ENCODE measurements around the gene OR51F2.
"Not testable (repeated sequence)": the region's sequence is repeated elsewhere in the genome, so short reads cannot be mapped to it uniquely, and the experiment has no call there.

OR51F2 gene, protein sequence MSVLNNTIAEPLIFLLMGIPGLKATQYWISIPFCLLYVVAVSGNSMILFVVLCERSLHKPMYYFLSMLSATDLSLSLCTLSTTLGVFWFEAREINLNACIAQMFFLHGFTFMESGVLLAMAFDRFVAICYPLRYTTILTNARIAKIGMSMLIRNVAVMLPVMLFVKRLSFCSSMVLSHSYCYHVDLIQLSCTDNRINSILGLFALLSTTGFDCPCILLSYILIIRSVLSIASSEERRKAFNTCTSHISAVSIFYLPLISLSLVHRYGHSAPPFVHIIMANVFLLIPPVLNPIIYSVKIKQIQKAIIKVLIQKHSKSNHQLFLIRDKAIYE

GRCh38 chr11:4821021-4821420 lies at the start of gene OR51F2:
Gene OR51F2, plus strand, starts transcription at chr11:4821321. Its CDS starts 101 bp downstream, at chr11:4821422.
- no peak for DNase-seq (ENCODE audit: low read depth)

GRCh38 chr11:4782454-4782853 lies 38.7 kb upstream of the OR51F2 start:
- DNase-seq (ENCODE audit: low read depth) = no peak

- no peak for DNase-seq (ENCODE audit: low read depth)
Measured at GRCh38 chr11:4797206-4797605, 23.9 kb upstream of the OR51F2 start.

- DNase-seq (ENCODE audit: low read depth) = no peak
Measured at GRCh38 chr11:4798427-4799183, 22.5 kb upstream of the OR51F2 start.

DNA sequence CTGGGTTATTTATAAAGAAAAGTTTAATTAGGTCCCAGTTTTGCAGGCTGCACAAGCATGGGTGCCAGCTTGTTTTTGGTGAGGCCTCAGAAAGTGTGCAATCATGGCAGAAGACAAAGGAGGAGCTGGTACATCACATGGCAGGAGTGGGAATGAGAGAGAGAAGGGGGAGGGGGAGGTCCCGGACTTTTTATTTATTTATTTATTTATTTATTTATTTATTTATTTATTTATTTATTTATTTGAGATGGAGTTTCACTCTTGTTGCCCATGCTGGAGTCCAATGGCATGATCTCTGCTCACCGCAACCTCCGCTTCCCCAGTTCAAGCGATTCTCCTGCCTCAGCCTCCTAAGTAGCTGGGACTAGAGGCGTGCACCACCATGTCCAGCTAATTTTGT lies 19.8 kb upstream of the OR51F2 start:
- not testable (repeated sequence) for DNase-seq (ENCODE audit: low read depth)

GRCh38 chr11:4804280-4804679 lies 16.8 kb upstream of the OR51F2 start, which contains the start of gene OR52R1:
Gene OR52R1, minus strand, starts transcription at chr11:4804380. Its CDS starts 0 bp downstream, at chr11:4804380.
- no peak for DNase-seq (ENCODE audit: low read depth)

GRCh38 chr11:4808476-4808875 lies 12.6 kb upstream of the OR51F2 start:
- DNase-seq (ENCODE audit: low read depth) = no peak

GRCh38 chr11:4809246-4809645 lies 11.9 kb upstream of the OR51F2 start:
- no peak for DNase-seq (ENCODE audit: low read depth)

- DNase-seq (ENCODE audit: low read depth) = no peak
Measured at GRCh38 chr11:4825132-4825531, 4.0 kb downstream of the OR51F2 start.

GRCh38 chr11:4826425-4826824 lies 5.3 kb downstream of the OR51F2 start:
- no peak for DNase-seq (ENCODE audit: low read depth)

DNA sequence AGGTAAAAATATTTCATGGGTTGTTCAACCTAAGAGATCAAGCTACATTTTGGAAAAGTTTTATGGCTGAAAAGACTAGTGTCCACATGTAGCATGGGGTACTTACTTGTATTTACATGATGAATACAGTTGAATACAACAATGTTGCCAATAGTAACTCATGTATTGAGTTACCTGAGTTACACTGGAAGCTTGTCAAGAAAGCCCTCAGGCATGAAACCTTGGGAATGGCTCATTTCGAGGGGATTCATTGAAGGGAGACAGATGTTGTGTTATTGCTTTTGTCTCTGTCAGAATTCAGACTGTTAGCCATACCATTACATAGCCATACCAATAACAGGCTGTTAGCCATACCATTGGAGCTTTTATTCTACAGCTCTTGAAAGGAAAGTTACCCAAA lies 9.2 kb downstream of the OR51F2 start:
- DNase-seq (ENCODE audit: low read depth) = no peak

DNA sequence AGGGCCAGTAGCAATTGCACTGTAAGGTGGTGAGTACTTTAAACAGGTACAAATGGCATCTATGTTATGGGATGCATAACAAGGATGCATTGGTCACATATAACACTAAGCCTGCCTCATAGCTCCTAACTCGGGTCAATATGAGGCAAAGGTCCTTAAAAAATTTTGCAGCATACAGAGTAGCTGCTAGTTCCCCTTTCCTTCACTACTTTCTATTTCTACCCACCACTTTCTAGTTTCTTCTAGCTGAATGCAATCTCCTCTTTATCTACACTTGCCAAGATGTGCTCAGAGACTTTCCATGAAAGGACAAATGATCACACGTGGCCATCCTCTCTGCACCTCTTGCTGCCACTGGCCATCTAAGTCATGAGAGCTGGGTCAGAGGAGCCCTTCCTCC lies 9.8 kb downstream of the OR51F2 start:
- DNase-seq (ENCODE audit: low read depth) = no peak

DNA sequence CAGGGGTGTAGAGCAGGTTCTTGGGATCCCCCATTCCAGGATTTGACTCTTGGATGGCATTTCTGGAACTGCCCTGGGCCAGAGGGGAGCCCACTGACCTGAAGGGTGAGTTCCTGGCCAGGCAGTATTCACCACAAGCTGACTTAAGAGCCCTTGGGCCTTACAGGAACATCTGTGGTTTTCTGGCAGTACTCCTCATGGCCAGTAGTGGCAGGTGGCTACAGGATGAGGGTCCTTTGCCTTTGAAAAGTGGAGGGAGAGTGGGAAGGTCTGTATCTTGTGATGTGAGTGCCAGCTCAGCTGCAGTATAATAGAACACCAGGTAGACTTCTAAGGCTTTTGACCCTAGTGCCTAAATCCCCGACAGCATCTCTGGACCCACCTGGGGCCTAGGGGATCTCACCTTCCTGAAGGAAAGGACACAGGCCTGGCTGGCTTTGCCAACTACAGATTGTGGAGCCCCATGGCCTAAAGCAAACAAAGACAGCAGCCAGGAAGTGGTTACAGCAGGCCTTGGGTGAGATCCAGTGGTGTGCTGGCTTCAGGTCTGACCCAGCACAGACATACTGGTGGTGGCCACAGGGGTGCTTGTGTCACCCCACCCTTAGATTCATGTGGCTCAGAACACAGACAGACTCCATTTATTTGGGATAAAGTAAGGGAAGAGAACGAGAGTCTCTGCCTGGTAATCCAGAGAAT lies 18.9 kb downstream of the OR51F2 start:
- no peak for DNase-seq (ENCODE audit: low read depth)

DNA sequence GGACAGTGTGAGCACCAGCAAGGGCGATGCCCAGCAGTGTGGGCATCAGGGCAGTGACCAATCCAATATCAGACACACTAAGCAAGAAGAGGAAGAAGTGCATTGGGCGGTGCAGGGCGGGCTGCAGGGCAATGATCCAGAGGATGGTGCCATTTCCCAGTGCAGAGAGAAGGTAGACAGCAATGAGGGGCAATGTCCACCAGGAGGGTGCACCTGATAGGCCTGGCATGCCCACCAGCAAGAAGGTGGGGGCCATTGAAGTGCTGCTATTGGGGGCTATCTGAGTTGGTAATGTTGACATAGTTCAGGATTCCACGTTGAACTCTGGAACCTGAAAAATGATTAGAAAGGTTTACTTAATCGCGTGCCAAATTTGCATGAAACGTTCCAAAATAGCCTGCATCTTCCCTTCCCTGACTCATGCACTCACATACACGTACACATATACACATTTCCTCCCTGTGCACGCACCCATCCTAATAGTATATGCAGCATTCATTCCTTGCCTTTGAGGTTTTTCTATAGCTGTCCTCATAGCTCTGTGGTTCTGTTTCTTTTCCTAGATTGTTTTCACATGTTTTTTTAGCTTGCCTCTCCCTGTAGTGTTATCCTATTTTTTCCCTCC lies 27.9 kb downstream of the OR51F2 start, which contains the start of gene OR51S1:
TSS of gene OR51S1 (minus strand) at position 301 of the 625 bp plus-strand sequence. CDS start at position 301, 0 bp downstream.
- no peak for DNase-seq (ENCODE audit: low read depth)

DNA sequence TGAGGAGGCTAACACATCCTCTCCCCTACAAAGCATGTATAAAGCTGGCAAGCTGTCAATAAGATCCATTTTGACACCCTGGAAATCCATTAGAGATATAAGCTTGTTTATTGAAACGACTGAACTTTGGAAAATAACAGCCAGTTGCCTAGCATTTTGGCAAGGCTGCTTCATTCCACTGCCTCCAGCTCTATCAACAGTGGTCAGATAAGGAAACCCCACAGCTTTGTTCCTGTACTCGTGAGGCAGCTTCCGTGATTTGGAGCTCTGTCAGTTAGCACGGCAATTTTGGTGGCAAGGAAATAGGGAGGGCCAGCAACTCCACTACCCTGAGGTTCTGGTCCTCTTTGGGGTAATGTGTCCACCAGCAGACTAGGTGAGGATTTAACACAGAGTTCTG lies 29.9 kb downstream of the OR51F2 start:
- DNase-seq (ENCODE audit: low read depth) = no peak

- DNase-seq (ENCODE audit: low read depth) = not testable (repeated sequence)
Measured at GRCh38 chr11:4854286-4854685, 33.2 kb downstream of the OR51F2 start.

DNA sequence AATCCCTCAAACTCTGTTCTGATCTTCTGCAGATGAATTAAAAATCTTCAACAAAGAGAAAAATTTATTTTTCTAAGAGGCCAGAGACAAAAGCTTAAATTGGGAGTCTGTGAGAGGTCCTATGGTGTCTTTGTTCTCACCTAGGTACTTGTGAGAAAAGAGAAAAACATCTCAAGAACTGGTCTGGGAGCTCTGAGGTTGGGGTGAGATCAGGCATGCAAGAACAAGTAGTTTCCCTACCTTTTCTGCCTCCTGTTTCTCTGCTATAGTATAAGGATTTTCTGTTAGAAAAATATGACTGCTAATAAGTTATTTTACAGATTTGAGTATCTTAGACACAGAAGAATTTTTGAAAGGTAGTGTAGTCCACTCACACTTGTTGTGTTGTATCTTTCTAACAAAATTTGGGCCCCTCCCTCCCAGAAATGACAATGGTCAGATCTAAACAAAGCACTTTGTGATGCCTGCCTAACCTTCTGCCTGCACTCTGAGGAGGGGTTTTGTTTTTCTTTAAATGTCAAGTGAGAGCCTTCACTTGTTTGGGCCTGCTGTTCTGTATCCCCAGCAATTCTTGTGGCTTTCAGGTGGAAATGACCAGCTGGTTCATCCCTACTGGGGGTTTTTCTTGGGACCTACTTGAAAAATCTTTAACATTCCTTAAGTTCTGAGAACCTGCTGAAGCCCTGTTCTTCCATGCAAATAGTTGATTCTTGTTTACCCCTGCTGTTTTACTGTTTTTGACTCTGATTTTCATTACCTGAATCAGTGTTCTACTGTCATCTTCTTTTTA lies 41.5 kb downstream of the OR51F2 start:
- DNase-seq (ENCODE audit: low read depth) = no peak

DNA sequence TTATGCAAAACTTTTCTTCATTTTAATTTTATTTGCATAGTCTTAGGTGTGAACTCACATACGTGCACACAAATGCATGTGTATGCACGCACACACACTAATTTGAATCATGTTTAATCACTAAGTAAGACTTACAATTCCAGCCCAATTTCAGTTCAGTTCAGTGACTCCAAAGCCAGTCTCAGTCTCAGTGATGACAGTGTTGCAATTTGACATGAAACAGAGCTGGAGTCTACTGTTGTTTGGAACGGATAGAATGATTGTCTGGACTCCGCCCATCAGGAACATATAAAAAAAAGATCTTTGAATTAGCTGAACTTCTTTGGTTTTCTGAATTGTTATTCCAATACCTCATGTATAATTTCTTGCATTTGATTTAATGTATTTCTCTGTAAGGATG lies 42.8 kb downstream of the OR51F2 start:
- DNase-seq (ENCODE audit: low read depth) = no peak

GRCh38 chr11:4865855-4866254 lies 44.7 kb downstream of the OR51F2 start:
- DNase-seq (ENCODE audit: low read depth) = no peak
